DOHH2 (cell line): ENCODE measurements around the gene ZPR1.

Source experiments
- EZH2phosphoT487 ChIP-seq: fragments of 200-600 bp; sonication (generic); IDR thresholded peaks from 2 replicates; pipeline ENCODE4 v1.6.1; 2017; ENCODE audit warnings: borderline replicate concordance, mild to moderate bottlenecking, antibody characterized with exemption, low read length, moderate library complexity, mixed read lengths
- TF ChIP-seq, protein P1 (sequence below): fragments of 200-600 bp; sonication (generic); IDR thresholded peaks from one replicate; pipeline ENCODE4 v1.5.1; 2014; ENCODE audit warnings: antibody characterized with exemption, mild to moderate bottlenecking, low read depth, low read length; ENCODE audit not compliant: poor library complexity, severe bottlenecking

DNA sequence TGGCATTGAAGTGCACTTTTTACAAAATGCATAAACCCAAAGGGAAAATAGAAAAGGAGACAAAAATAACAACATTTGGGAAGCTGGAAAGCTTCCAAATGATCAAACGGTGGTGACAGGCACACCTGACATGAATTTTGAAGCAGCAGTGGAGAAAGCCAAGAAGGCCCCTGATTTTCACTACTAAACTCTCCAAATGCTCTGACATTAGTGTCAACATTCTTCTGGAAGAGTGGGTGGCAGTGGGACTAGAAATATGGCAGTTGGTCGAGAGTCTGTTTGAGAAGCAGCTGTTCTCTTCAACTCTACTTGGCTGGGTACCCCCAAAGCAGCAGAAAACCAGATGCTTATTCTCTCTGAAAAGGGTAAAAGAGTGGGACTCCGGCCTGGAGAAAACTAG is 16.2 kb upstream of the ZPR1 start:
- TF ChIP-seq, protein P1, sequence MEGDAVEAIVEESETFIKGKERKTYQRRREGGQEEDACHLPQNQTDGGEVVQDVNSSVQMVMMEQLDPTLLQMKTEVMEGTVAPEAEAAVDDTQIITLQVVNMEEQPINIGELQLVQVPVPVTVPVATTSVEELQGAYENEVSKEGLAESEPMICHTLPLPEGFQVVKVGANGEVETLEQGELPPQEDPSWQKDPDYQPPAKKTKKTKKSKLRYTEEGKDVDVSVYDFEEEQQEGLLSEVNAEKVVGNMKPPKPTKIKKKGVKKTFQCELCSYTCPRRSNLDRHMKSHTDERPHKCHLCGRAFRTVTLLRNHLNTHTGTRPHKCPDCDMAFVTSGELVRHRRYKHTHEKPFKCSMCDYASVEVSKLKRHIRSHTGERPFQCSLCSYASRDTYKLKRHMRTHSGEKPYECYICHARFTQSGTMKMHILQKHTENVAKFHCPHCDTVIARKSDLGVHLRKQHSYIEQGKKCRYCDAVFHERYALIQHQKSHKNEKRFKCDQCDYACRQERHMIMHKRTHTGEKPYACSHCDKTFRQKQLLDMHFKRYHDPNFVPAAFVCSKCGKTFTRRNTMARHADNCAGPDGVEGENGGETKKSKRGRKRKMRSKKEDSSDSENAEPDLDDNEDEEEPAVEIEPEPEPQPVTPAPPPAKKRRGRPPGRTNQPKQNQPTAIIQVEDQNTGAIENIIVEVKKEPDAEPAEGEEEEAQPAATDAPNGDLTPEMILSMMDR = no peak
- no peak for TF ChIP-seq EZH2phosphoT487
